Fibroblast of skin of abdomen (primary cell): ENCODE results near the gene PCSK4.
"Not testable (repeated sequence)": the region's sequence is repeated elsewhere in the genome, so short reads cannot be mapped to it uniquely, and the experiment has no call there.

Experiments used
- DNase-seq: peaks from one replicate; pipeline ENCODE4 v3.0.0-alpha.2; 2013

Gene PCSK4

GRCh38 chr19:1521636-1522035 is 31.5 kb upstream of the PCSK4 start:
- DNase-seq, result no peak

- DNase-seq, result no peak
Observed at GRCh38 chr19:1520203-1520780, 30.1 kb upstream of the PCSK4 start.

GRCh38 chr19:1519802-1520201 is 29.7 kb upstream of the PCSK4 start:
- DNase-seq, result not testable (repeated sequence)

GRCh38 chr19:1518471-1518870 is 28.3 kb upstream of the PCSK4 start:
- DNase-seq, result no peak

- no peak for DNase-seq
Observed at GRCh38 chr19:1516395-1516753, 26.2 kb upstream of the PCSK4 start.

GRCh38 chr19:1514986-1515721 is 25.0 kb upstream of the PCSK4 start:
- DNase-seq, result no peak

GRCh38 chr19:1514295-1514661 is 24.1 kb upstream of the PCSK4 start:
- DNase-seq, result no peak

GRCh38 chr19:1513499-1514294 is 23.5 kb upstream of the PCSK4 start:
- peak; percentile 55 for DNase-seq

- peak; percentile 65 for DNase-seq
Observed at GRCh38 chr19:1512671-1513498, 22.7 kb upstream of the PCSK4 start, which contains the start of gene ADAMTSL5. ADAMTSL5 (minus strand) TSS chr19:1513019; CDS start chr19:1510943, 2,076 bp downstream.

- no peak for DNase-seq
Observed at GRCh38 chr19:1511318-1512317, 21.5 kb upstream of the PCSK4 start.

- DNase-seq, result no peak
Observed at GRCh38 chr19:1510807-1511206, 20.7 kb upstream of the PCSK4 start.

- no peak for DNase-seq
Observed at GRCh38 chr19:1510442-1510806, 20.3 kb upstream of the PCSK4 start.

GRCh38 chr19:1509602-1510441 is 19.7 kb upstream of the PCSK4 start:
- DNase-seq, result no peak

GRCh38 chr19:1508507-1508856 is 18.3 kb upstream of the PCSK4 start:
- no peak for DNase-seq

GRCh38 chr19:1507763-1508506 is 17.8 kb upstream of the PCSK4 start:
- peak; percentile 95 for DNase-seq

- no peak for DNase-seq
Observed at GRCh38 chr19:1507192-1507660, 17.1 kb upstream of the PCSK4 start.

GRCh38 chr19:1505991-1506881 is 16.1 kb upstream of the PCSK4 start:
- DNase-seq, result no peak

- DNase-seq, result no peak
Observed at GRCh38 chr19:1505012-1505411, 14.9 kb upstream of the PCSK4 start.
